KMS-11 (cell line): ENCODE data around the gene PARVA.
A peak's percentile ranks its signal among the peaks of the same experiment; 100 is the strongest.

ENCODE experiments used
- H2AFZ ChIP-seq: fragments of 200-600 bp; sonication (generic); 2 replicates; pipeline ENCODE4 v1.6.1; 2016; ENCODE audit warnings: antibody characterized with exemption, mixed run types, low read depth
- H3K27ac ChIP-seq: fragments of 200-600 bp; sonication (generic); 2 replicates; pipeline ENCODE4 v1.6.1; 2016; ENCODE audit warnings: mild to moderate bottlenecking, mixed run types
- H3K27me3 ChIP-seq: fragments of 200-600 bp; sonication (generic); 2 replicates; pipeline ENCODE4 v1.6.1; 2017; ENCODE audit warnings: mild to moderate bottlenecking, low read depth, mixed run types, moderate library complexity; ENCODE audit not compliant: insufficient read depth
- H3K36me3 ChIP-seq: fragments of 200-600 bp; sonication (generic); 2 replicates; pipeline ENCODE4 v1.6.1; 2017; ENCODE audit warnings: mild to moderate bottlenecking, mixed run types; ENCODE audit not compliant: insufficient read depth
- H3K4me1 ChIP-seq: fragments of 200-600 bp; sonication (generic); 2 replicates; pipeline ENCODE4 v1.6.1; 2016; ENCODE audit warnings: mild to moderate bottlenecking, low read depth, mixed run types; ENCODE audit not compliant: poor library complexity, severe bottlenecking
- H3K4me2 ChIP-seq: fragments of 200-600 bp; sonication (generic); 2 replicates; pipeline ENCODE4 v1.7.0; 2016; ENCODE audit warnings: mild to moderate bottlenecking, mixed run types
- H3K4me3 ChIP-seq: fragments of 200-600 bp; sonication (generic); IDR thresholded peaks from 2 replicates; pipeline ENCODE4 v1.6.1; 2017; ENCODE audit warnings: low read depth, low read length, mixed read lengths; ENCODE audit not compliant: insufficient read depth
- H3K79me2 ChIP-seq: fragments of 200-600 bp; sonication (generic); 2 replicates; pipeline ENCODE4 v1.6.1; 2016; ENCODE audit warnings: low read depth, mixed run types; ENCODE audit not compliant: insufficient read depth
- H3K9ac ChIP-seq: fragments of 200-600 bp; sonication (generic); 2 replicates; pipeline ENCODE4 v1.6.1; 2016; ENCODE audit warnings: mild to moderate bottlenecking, mixed run types
- H4K20me1 ChIP-seq: fragments of 200-600 bp; sonication (generic); 2 replicates; pipeline ENCODE4 v1.6.1; 2016; ENCODE audit warnings: mild to moderate bottlenecking, mixed run types; ENCODE audit not compliant: insufficient read depth
- TF ChIP-seq, protein P1 (sequence below): fragments of 200-600 bp; sonication (generic); conservative IDR thresholded peaks from 2 replicates; pipeline ENCODE4 v1.6.1; 2017; ENCODE audit warnings: low read depth, mild to moderate bottlenecking, antibody characterized with exemption, low read length, moderate library complexity, mixed read lengths

The PARVA gene, protein sequence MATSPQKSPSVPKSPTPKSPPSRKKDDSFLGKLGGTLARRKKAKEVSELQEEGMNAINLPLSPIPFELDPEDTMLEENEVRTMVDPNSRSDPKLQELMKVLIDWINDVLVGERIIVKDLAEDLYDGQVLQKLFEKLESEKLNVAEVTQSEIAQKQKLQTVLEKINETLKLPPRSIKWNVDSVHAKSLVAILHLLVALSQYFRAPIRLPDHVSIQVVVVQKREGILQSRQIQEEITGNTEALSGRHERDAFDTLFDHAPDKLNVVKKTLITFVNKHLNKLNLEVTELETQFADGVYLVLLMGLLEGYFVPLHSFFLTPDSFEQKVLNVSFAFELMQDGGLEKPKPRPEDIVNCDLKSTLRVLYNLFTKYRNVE

DNA sequence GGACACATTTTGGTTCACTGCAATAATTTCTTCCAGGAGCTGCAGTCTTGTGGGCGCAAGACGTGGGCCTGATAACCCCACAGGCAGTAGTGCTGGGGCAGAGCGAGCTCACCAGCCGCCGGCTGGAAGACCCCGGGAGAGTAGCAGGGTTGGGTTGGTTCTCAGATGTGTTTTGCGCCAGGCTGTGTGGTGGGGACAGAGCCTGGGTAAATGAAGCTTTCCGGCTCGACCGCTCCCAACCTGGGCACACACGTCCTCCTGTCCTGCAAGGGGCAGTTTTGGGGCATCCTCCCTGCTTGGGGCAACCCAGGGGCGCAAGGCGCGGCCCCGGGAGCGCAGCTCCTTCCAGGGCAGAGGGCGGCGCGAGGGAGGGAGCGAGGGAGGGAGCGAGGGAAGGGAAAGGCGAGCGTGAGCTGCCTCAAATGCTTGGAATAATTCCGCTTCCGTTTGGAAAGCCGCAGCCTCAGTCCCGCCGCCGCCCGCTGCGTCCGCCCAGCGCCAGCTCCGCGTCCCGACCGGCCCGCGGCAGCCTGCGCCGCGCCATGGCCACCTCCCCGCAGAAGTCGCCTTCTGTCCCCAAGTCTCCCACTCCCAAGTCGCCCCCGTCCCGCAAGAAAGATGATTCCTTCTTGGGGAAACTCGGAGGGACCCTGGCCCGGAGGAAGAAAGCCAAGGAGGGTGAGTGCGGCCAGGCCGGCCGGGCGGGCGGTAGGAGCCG is at the start of gene PARVA:
TSS of gene PARVA (plus strand) at position 466 of the 718 bp plus-strand sequence. CDS start at position 543, 77 bp downstream.
- H3K4me2 ChIP-seq, result no peak within 1 kb of the TSS
- H2AFZ ChIP-seq, result no peak within 1 kb of the TSS
- TF ChIP-seq, protein P1, sequence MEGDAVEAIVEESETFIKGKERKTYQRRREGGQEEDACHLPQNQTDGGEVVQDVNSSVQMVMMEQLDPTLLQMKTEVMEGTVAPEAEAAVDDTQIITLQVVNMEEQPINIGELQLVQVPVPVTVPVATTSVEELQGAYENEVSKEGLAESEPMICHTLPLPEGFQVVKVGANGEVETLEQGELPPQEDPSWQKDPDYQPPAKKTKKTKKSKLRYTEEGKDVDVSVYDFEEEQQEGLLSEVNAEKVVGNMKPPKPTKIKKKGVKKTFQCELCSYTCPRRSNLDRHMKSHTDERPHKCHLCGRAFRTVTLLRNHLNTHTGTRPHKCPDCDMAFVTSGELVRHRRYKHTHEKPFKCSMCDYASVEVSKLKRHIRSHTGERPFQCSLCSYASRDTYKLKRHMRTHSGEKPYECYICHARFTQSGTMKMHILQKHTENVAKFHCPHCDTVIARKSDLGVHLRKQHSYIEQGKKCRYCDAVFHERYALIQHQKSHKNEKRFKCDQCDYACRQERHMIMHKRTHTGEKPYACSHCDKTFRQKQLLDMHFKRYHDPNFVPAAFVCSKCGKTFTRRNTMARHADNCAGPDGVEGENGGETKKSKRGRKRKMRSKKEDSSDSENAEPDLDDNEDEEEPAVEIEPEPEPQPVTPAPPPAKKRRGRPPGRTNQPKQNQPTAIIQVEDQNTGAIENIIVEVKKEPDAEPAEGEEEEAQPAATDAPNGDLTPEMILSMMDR, result no peak
- no peaks in the 10 kb centered on the region for H4K20me1 ChIP-seq
- no peaks in the 10 kb centered on the region for H3K79me2 ChIP-seq
- no peaks in the 10 kb centered on the region for H3K36me3 ChIP-seq
- H3K27me3 ChIP-seq, result no peaks in the 10 kb centered on the region
- no peak within 1 kb of the TSS for H3K27ac ChIP-seq
- H3K4me3 ChIP-seq, result no peak within 1 kb of the TSS
- no peaks in the 10 kb centered on the region for H3K4me1 ChIP-seq
- H3K9ac ChIP-seq, result no peak within 1 kb of the TSS

DNA sequence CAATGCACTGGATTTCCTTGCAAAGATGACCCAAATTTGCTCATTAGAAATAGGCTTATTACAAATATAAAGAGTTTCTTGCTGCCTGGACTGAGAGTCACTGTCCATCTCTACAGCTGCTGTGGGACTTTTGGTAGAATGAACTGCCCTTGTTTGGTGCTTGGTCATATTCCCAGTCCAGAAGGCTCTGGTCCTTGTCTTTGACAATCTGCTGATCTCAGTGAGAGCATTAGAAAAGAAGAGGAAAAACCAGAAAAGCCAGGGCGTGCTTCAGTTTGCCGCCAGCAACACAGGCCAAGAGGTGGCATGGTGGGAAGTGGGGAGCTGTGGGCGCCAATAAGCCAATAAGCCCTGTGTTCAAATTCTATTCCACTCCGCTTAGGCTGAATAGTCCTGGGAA is 48.2 kb upstream of the PARVA start:
- Histone ChIP-seq H3K4me2 (peak overlapping the region; percentile 62), H3K9ac (no peak overlapping the region; the same call in 1 of the 2 replicates), H3K4me1 (peaks cover 41% of the 10 kb centered on the region), H2AFZ (no peak overlapping the region), H4K20me1 (no peaks in the 10 kb centered on the region), H3K4me3 (no peak overlapping the region), H3K79me2 (no peaks in the 10 kb centered on the region), H3K36me3 (no peaks in the 10 kb centered on the region), H3K27ac (peak overlapping the region; percentile 43), H3K27me3 (no peaks in the 10 kb centered on the region)
- TF ChIP-seq, protein P1, result no peak

DNA sequence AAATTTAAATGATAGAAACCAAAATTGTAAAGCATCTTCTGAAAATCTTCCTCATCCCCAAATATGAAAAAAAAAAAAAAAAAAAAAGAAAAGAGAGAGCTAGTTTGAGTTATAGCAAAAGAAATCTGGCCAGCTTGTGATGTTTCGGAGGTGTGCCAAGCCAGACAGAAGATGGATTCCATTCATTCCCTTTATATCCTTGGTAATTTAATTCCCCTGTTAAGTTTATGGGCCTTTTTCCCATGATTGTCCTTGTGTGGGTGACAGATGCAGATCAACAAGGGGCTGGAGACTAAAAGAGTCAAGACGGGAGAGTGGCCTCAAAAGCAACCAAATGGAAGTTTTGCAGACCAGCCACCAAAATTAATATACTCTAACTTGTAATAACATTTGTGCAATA is 47.6 kb upstream of the PARVA start:
- Histone ChIP-seq H4K20me1 (no peaks in the 10 kb centered on the region), H2AFZ (no peak overlapping the region), H3K27ac (no peak overlapping the region), H3K4me1 (peaks cover 41% of the 10 kb centered on the region), H3K9ac (no peak overlapping the region), H3K4me3 (no peak overlapping the region), H3K4me2 (no peak overlapping the region; the same call in 1 of the 2 replicates), H3K27me3 (no peaks in the 10 kb centered on the region), H3K36me3 (no peaks in the 10 kb centered on the region), H3K79me2 (no peaks in the 10 kb centered on the region)
- TF ChIP-seq, protein P1, result no peak

DNA sequence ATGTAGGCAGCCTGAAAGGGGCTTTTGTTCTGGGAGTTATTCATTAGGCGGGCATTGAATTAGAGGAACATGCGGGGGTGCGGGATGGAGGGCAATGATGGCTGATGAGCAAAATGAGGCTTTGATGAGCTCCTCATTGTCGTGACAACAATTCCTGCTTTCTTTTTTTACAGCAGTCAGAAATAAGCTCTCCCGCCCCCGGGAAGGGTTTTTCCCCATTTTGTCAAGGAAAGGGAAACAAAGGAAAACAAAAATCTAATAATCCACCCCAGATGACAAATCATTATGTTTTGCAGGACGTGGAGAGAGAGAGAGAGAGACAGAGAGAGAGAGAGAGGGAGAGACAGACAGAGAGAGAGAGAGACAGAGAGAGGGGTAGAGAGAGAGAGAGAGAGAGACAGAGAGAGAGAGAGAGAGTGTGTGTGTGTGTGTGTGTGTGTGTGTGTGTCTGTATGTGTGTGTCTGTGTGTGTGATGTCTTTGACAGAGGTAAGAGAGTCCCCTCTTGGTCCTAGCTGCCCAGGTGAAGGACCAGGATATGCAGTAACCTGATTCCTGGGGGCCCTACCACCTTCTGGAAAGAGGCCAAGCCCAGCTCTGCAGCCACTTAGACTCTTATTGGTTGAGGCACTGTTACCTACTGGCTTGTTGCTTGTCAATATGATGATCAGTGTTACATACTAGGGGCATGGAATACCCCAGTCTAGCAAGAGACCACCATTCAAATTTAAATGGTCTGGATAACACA is 46.7 kb upstream of the PARVA start:
- H3K27ac ChIP-seq, result no peak overlapping the region

More for the DNA sequence above, 46.7 kb upstream of the PARVA start:
- no peaks in the 10 kb centered on the region for H3K36me3 ChIP-seq
- peak overlapping the region; percentile 31; the same call in 1 of the 2 replicates for H2AFZ ChIP-seq
- TF ChIP-seq, protein P1, result no peak
- H3K4me1 ChIP-seq, result peaks cover 41% of the 10 kb centered on the region
- no peaks in the 10 kb centered on the region for H4K20me1 ChIP-seq
- H3K9ac ChIP-seq, result no peak overlapping the region
- H3K4me2 ChIP-seq, result peak overlapping the region; percentile 57
- H3K4me3 ChIP-seq, result no peak overlapping the region
- H3K27me3 ChIP-seq, result no peaks in the 10 kb centered on the region
- no peaks in the 10 kb centered on the region for H3K79me2 ChIP-seq
